Right renal cortex interstitium (tissue), 3 donors: ENCODE data around the gene PLPP1. TPM values are rescaled to one million over a fixed set of nuclear protein-coding genes. Genes with fewer than 3 reads are reported as not detected.

Experiments used
- DNase-seq, 3 donors: peaks; one replicate each; pipeline ENCODE4 v3.0.0-alpha.2; 2013; ENCODE audit warnings: low read depth in 3 of 3, low spot score in 2 of 3
- polyA plus RNA-seq, 3 donors: library from polyadenylated mRNA; unstranded; fragments of 120-200 nt; gene quantifications; one replicate each; pipeline ENCODE4 v1.2.1, GENCODE V29; 2013; ENCODE audit not compliant: insufficient read length in 3 of 3

PLPP1 gene
- 10 to 100 TPM; 81.1 to 95.3 (median 95.2) TPM for polyA plus RNA-seq

- peak; percentile 57 to 79 (median 79) for DNase-seq
These were observed at the start of gene PLPP1 for GRCh38 chr5:55534436-55535198. Gene PLPP1, minus strand, starts transcription at chr5:55534964. Its CDS starts 335 bp downstream, at chr5:55534629.

DNA sequence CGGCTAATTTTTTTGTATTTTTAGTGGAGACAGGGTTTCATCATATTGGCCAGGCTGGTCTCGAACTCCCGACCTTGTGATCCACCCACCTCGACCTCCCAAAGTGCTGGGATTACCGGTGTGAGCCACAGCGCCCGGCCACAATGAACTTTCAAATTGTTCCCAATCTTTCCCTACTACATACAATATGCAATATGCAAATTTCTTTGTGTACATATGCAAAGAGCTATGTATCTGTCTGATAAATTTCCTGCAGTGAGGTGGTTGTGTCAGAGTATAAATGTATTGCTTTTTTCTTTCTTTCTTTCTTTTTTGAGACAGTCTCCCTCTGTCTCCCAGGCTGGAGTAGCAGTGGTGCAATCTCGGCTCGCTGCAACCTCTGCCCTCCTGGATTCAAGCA is 48.8 kb upstream of the PLPP1 start:
- DNase-seq: no peak

- DNase-seq: no peak
These were observed 47.5 kb upstream of the PLPP1 start for GRCh38 chr5:55582256-55582655.

- DNase-seq: no peak
These were observed 45.3 kb upstream of the PLPP1 start for GRCh38 chr5:55580042-55580441.

GRCh38 chr5:55578771-55579170 is 44.0 kb upstream of the PLPP1 start:
- DNase-seq: no peak

- DNase-seq: no peak
These were observed 42.7 kb upstream of the PLPP1 start for GRCh38 chr5:55577353-55578060.

GRCh38 chr5:55576661-55577060 is 41.9 kb upstream of the PLPP1 start:
- no peak for DNase-seq

DNA sequence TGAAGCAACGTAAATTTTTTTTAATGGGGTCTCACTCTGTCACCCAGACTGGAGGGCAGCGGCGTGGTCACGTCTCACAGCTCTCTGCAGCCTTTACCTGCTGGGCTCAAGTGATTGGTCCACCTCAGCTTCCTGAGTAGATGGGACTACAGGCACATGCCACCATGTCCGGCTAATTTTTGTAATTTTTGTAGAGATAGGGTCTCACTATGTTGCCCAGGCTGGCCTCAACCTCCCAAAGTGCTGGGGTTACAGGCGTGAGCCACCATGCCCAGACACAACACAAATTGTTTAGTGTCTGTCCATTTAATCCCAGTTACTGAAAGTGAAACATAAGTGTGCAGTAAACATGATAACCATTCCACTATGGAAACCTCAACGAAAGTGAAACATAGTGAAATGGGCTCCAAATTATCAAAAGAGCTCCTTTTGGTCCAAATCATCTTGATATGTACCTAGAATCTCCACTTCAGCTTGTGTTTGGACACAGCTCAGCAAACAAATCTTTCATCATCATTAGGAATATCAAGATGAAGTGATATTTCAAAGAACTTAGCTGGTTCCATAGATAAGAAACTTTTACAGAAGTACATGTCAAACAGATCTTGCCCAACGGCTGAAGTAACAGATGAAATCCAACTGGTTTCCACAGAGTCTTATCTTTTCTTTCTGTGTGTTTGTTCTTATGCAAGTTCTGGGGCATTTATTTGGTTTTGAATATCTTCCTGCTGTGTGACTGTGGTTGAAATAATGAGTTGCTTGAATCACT is 41.2 kb upstream of the PLPP1 start:
- no peak for DNase-seq

DNA sequence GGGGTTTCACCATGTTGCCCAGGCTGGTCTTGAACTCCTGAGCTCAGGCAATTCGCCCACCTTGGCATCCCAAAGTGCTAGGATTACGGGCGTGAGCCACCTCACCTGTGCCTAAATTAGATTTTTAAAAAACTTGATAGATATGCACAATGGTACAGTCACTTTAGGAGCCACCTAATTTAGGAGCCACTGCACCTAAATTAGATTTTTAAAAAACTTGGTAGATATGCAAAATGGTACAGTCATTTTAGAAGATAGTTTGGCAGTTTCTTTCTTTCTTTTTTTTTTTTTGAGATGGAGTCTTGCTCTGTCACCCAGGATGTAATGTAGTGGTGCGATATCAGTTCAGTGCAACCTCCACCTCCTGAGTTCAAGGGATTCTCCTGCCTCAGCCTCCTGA is 37.8 kb upstream of the PLPP1 start:
- no peak for DNase-seq

DNA sequence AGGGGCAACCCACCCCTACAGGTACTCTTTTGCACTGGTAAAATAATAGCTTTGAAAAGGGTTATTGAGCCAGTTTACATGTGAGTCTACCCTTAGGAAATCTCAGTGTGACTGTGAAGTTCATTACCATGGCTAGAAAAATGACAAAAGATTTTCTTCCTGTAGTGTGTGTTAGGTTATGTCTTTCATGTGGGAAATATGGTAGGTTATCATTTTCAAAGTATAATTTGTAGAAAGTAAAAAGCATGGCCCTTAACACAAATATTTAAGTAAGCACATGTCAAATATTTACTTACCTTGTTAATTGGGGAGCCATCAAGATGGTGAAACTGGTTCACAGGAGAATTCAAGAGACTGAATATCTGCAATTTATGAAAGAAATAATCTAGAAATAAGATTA is 37.3 kb upstream of the PLPP1 start:
- DNase-seq: no peak

DNA sequence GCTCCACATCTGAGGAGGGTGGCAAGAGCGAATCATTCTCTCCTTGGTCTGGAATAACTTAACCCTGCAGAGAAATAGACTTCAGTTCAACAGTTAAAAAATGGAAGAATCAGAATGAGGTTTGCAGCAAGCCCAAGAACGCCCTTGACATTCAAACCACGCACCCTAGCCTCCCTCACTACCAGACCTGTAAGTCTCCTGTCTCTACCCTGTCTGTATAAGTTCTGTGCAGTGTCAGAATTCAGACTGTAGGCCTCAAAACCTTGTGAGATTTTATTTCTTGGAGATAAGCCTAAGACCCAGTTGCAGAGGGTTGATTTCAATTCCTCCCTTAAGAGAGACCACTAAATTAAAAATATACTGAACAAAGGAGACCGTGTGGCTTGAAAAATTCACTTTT is 35.8 kb upstream of the PLPP1 start:
- DNase-seq: no peak

DNA sequence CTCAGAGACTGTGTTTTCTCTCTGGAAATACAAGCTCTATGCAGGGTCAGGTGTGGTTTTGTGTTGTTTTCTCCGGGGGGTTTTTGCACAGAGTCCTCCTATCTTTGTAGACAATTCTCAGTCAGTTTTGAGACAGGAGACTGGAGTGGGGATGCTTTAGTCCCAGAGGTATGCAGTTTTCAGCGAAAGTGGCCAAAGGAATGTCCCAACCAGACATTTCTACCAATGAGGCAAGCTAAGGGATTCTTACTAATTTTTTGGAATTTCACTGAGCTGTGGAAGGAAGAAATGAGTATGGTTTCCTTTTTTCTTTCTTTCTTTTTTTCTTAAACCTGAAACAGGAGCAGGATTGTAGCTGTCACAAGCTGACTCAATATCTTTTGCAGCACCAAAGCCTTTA is 35.3 kb upstream of the PLPP1 start:
- DNase-seq: no peak

DNA sequence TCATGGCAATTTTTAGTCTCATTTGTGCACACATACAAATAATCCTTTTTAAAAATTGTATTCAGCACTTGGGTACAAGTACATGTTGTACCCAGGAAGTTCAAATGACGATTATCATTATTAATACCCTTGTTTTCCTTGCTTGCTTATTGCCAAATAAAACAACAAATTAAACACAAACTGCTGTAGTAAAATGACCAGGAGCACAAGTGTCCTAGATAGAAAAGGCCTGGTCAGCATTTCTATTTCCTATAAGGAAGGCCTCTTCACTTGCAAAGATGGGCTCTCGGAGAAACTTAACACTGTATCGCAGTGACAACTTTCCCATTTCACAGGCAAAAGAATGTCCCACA is 34.7 kb upstream of the PLPP1 start:
- no peak for DNase-seq

DNA sequence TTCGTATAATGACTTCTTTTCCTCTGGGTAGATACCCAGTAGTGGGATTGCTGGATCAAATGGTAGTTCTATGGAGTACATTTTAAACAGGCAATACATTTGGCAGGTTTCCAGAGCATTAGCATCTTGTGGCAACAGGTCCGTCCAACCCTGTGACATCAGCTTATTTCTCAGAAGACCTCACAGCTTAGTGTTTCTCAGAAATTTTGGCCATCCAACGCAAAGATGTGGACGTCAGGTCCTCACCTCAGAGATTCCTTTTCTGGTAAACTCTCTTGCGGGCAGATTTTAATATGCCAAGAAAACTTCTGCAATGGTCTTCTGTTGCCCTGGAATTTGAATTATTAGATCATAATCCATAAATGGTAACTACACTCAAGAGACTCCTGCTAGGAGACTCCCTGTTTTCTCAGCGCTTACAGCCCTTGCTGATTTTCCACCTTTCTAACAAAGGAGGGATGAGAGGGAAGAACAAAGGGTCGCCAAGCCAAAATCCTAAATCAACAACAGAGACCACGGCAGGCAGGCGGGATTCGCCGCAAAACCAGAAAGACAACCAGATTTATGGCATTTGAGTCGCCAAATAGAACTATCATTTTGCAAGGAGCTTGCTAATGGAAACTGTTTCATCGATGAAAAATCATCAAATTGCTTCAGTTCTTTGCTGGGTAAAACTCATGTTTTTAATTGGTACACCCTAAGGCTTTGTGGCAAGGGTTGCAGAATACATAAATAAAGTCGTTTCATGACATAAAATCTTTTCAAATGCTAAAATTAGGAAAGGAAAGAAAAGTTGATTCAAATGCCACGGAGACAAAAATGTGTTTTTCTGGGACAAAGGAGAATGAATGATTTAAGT is 34.1 kb upstream of the PLPP1 start:
- DNase-seq: no peak

- DNase-seq: no peak
These were observed 30.0 kb upstream of the PLPP1 start for GRCh38 chr5:55564721-55565120.

DNA sequence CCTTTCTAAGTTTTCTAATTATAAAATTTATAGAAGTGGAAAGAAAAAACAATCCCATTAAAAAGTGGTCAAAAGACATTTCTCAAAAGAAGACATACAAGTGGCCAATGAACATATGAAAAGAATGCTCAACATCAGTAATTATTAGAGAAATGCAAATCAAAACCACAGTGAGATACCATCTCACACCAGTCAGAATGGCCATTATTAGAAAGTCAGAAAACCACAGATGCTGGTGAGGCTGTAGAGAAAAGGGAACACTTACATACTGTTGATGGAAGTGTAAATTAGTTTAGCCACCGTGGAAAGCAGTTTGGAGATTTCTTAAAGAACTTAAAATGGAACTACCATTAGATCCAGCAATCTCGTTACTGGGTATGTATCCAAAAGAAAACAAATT is 23.7 kb upstream of the PLPP1 start:
- DNase-seq: no peak

GRCh38 chr5:55557123-55557522 is 22.4 kb upstream of the PLPP1 start:
- DNase-seq: no peak

- no peak for DNase-seq
These were observed 19.9 kb upstream of the PLPP1 start for GRCh38 chr5:55554585-55555202.

- no peak for DNase-seq
These were observed 17.1 kb upstream of the PLPP1 start for GRCh38 chr5:55551904-55552303.

GRCh38 chr5:55551358-55551757 is 16.6 kb upstream of the PLPP1 start:
- no peak for DNase-seq
